ENCODE data around the gene RBM47.

- TF ChIP-seq RAD21 (IDR thresholded peaks at IDR 0.05; ENCODE audit: low read depth) (no peak), CREB1 (IDR thresholded peaks at IDR 0.05; ENCODE audit: low read depth) (no peak), EP300 (IDR thresholded peaks at IDR 0.05; ENCODE audit: borderline replicate concordance) (no peak), MAX (IDR thresholded peaks at IDR 0.05) (no peak), NFIC (IDR thresholded peaks at IDR 0.05) (no peak), TAF1 (IDR thresholded peaks at IDR 0.05; ENCODE audit: low read depth) (no peak), USF1 (IDR thresholded peaks at IDR 0.05) (no peak), EGR1 (IDR thresholded peaks at IDR 0.05) (no peak), REST (IDR thresholded peaks at IDR 0.05; ENCODE audit: low read depth) (no peak), CEBPB (IDR thresholded peaks at IDR 0.05) (no peak)
Observed at GRCh38 chr4:40394236-40394635, 235.4 kb downstream of the RBM47 start.
